Suprapubic skin (tissue), 4 donors: Measurements from ENCODE around the gene TNFRSF25. TPM values are rescaled to one million over a fixed set of nuclear protein-coding genes. Genes with fewer than 3 reads are reported as not detected.
"Not testable (repeated sequence)": the region's sequence is repeated elsewhere in the genome, so short reads cannot be mapped to it uniquely, and the experiment has no call there.

Experiments
- DNase-seq, 2 donors: peaks; one replicate each; pipeline ENCODE4 v3.0.0-alpha.2; 2019; ENCODE audit warnings: low spot score in 2 of 2
- H3K27ac ChIP-seq: fragments of 200-600 bp; sonication (generic); one replicate; pipeline ENCODE4 v1.5.1; 2019
- H3K27me3 ChIP-seq: fragments of 200-600 bp; sonication (generic); one replicate; pipeline ENCODE4 v1.5.1; 2019
- H3K36me3 ChIP-seq: fragments of 200-600 bp; sonication (generic); one replicate; pipeline ENCODE4 v1.5.1; 2019
- H3K4me1 ChIP-seq: fragments of 200-600 bp; sonication (generic); one replicate; pipeline ENCODE4 v1.5.1; 2019
- H3K4me3 ChIP-seq: fragments of 200-600 bp; sonication (generic); one replicate; pipeline ENCODE4 v1.5.1; 2019; ENCODE audit warnings: mild to moderate bottlenecking
- H3K9me3 ChIP-seq: fragments of 200-600 bp; sonication (generic); one replicate; pipeline ENCODE4 v1.5.1; 2019
- CTCF ChIP-seq, 2 donors: fragments of 200-600 bp in 1 of 2; fragments of 450-650 bp in 1 of 2; sonication (generic) in 1 of 2; IDR thresholded peaks; one replicate each; pipeline ENCODE4 v1.5.1; 2016 to 2019; ENCODE audit warnings: antibody characterized with exemption in 2 of 2, mild to moderate bottlenecking in 1 of 2, moderate library complexity in 1 of 2
- EP300 ChIP-seq: sonication (generic); formaldehyde crosslinking; IDR thresholded peaks from one replicate; pipeline ENCODE4 v1.6.1; 2017; ENCODE audit warnings: antibody characterized with exemption
- POLR2A ChIP-seq, 2 donors: fragments of 450-650 bp; IDR thresholded peaks; one replicate each; pipeline ENCODE4 v1.6.1; 2017; ENCODE audit warnings: antibody characterized with exemption in 2 of 2, mild to moderate bottlenecking in 2 of 2, moderate library complexity in 2 of 2
- POLR2AphosphoS5 ChIP-seq, 3 donors: sonication (generic); formaldehyde crosslinking; IDR thresholded peaks; one replicate each; pipeline ENCODE4 v1.6.1; 2017; ENCODE audit warnings: antibody characterized with exemption in 3 of 3
- WGBS: methylation state at CpG from one replicate; pipeline ENCODE4 v1.1.5; 2018; 5-methylcytosine and 5-hydroxymethylcytosine counted together
- total RNA-seq, 4 donors: library from RNA; depleted of rRNA; stranded (reverse); fragments of >200 nt; gene quantifications; one replicate each; pipeline ENCODE4 v1.1.0, GENCODE V29; 2016

TNFRSF25 gene
- total RNA-seq, 4 donors from 2014 or later: 66.8 to 411 (median 99.5) TPM

- H3K4me3 ChIP-seq: peak overlapping the region; percentile 33
- WGBS: 35% methylated on average over 9 of the region's 66 CpGs
- H3K27me3 ChIP-seq: peaks cover 91% of the 10 kb centered on the region
These were observed 17.0 kb downstream of the TNFRSF25 start for GRCh38 chr1:6448749-6449631.

DNA sequence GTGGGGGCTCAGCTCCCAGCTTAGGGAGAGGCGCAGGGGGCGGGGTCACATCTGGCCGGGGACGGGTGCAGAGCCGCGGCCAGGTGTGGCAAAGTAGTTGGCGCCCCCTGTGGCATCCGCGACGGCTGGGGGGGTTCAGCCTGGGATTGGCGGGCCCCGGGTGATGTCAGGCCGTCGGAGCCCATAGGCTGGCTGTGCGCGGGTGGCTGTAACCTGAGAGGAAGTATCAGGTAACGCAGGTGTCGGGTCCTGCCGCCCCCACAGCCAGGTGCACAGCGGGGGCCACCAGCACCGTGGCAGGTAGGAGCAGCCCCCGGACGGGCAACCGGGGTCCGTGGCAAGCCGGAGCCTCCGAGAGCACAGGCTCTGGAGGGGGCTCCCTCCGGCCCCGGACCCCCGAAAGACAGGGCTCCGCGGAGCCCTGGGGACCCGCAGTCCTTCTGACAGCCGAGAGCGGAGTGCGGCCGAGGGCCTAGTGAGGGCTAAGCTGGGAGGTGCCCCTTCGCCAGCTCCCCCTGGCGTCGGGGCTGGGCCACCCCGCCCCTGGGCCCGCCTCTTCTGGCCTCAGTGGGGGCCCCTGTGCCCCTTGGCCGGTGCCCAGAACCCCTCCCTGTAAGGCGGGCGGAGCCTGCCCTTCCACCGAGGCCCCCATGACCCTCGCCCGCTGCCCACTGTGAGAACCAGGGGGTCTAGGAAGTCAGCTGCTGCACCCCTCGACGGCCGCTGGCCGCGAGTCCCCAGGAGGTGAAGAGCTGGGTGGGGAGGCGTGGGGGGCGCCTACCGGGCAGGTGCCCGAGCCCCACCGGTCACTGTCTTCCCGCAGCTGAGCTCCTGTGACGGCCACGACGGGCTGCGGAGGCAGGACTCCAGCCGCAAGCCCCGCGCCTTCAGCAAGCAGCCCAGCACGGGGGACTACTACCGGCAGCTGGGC, 17.9 kb downstream of the TNFRSF25 start:
- WGBS: 2% methylated on average over 29 of the region's 68 CpGs
- Histone ChIP-seq H3K4me3 (peak overlapping the region; percentile 33), H3K27me3 (peaks cover 89% of the 10 kb centered on the region), H3K36me3 (no peaks in the 10 kb centered on the region), H3K4me1 (peaks cover 27% of the 10 kb centered on the region), H3K27ac (no peak overlapping the region), H3K9me3 (no peaks in the 10 kb centered on the region)
- no peak for DNase-seq
- TF ChIP-seq POLR2A (IDR thresholded peaks at IDR 0.05) (no peak), EP300 (no peak), POLR2AphosphoS5 (IDR thresholded peaks at IDR 0.05) (no peak), CTCF (IDR thresholded peaks at IDR 0.05) (no peak)

More at GRCh38 chr1:6448749-6449631, 17.0 kb downstream of the TNFRSF25 start:
- no peak for DNase-seq
- TF ChIP-seq POLR2A (IDR thresholded peaks at IDR 0.05): no peak
- peaks cover 31% of the 10 kb centered on the region for H3K4me1 ChIP-seq
- no peak overlapping the region for H3K27ac ChIP-seq
- H3K36me3 ChIP-seq: no peaks in the 10 kb centered on the region
- no peaks in the 10 kb centered on the region for H3K9me3 ChIP-seq

DNA sequence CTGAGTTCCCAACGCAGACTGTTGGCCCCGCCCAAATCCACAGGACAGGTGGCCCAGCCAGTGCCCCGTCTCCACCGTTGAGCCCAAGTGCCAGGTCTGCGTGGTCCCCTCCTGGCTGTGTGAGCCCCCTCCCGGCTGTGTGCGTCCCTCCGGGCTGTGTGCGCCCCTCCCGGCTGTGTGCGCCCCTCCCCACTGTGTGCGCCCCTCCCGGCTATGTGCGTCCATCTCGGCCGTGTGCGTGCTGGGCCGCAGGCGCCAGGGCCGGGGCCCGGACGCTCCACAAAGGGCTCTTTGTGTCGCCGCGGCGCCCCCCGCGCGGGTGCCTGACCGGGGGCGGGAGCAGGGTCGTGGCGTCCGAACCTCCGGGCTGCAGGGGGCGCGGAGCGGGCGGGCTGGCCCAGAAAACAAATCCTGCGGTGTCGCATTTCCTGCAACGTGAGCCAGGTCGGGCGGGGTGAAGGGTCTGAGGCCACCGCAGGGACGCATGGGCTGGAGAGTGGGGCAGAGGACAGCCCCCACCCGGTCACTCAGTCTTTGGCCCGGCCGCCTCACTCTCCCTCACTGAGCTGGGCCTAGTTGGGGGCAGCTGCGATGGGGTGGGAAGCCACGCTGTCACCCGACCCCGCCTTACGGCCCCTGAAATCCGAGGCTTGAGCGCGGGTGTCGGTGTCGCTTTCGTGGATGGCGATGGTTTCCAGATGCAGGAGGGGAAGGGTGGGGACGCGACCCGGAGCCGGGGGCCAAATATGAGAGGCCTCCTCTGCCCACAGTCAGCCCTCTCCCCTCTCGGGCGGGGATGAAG, 18.8 kb downstream of the TNFRSF25 start:
- Histone ChIP-seq H3K27me3 (peaks cover 82% of the 10 kb centered on the region), H3K4me1 (peaks cover 27% of the 10 kb centered on the region)
- DNase-seq: no peak

GRCh38 chr1:6446665-6447015, 19.3 kb downstream of the TNFRSF25 start:
- Histone ChIP-seq H3K9me3 (no peaks in the 10 kb centered on the region), H3K36me3 (no peaks in the 10 kb centered on the region), H3K4me1 (peaks cover 27% of the 10 kb centered on the region), H3K27me3 (peaks cover 79% of the 10 kb centered on the region), H3K27ac (no peak overlapping the region), H3K4me3 (no peak overlapping the region)
- DNase-seq: no peak
- no CpG with 5 or more reads among the region's 4 CpGs for WGBS
- TF ChIP-seq EP300 (no peak), CTCF (IDR thresholded peaks at IDR 0.05) (no peak), POLR2AphosphoS5 (IDR thresholded peaks at IDR 0.05) (no peak), POLR2A (IDR thresholded peaks at IDR 0.05) (no peak)

More for the DNA sequence above, 18.8 kb downstream of the TNFRSF25 start:
- H3K27ac ChIP-seq: no peak overlapping the region
- no peak for TF ChIP-seq EP300
- TF ChIP-seq POLR2A (IDR thresholded peaks at IDR 0.05): no peak
- no peak for TF ChIP-seq CTCF (IDR thresholded peaks at IDR 0.05)
- no peak for TF ChIP-seq POLR2AphosphoS5 (IDR thresholded peaks at IDR 0.05)
- no peaks in the 10 kb centered on the region for H3K36me3 ChIP-seq
- WGBS: 4% methylated on average over 44 of the region's 67 CpGs
- no peaks in the 10 kb centered on the region for H3K9me3 ChIP-seq
- H3K4me3 ChIP-seq: peak overlapping the region; percentile 33

- not testable (repeated sequence) for H3K36me3 ChIP-seq, H3K27ac ChIP-seq, H3K4me3 ChIP-seq, DNase-seq, H3K9me3 ChIP-seq
- WGBS: 84% methylated on average over 2 of the region's 4 CpGs
- peaks cover 27% of the 10 kb centered on the region for H3K4me1 ChIP-seq
- peaks cover 79% of the 10 kb centered on the region for H3K27me3 ChIP-seq
These were observed 20.0 kb downstream of the TNFRSF25 start for GRCh38 chr1:6445929-6446328.
